ENCODE measurements around the gene GCK.
A peak's percentile ranks its signal among the peaks of the same experiment; 100 is the strongest.
"Not testable (repeated sequence)": the region's sequence is repeated elsewhere in the genome, so short reads cannot be mapped to it uniquely, and the experiment has no call there.

GCK gene

DNA sequence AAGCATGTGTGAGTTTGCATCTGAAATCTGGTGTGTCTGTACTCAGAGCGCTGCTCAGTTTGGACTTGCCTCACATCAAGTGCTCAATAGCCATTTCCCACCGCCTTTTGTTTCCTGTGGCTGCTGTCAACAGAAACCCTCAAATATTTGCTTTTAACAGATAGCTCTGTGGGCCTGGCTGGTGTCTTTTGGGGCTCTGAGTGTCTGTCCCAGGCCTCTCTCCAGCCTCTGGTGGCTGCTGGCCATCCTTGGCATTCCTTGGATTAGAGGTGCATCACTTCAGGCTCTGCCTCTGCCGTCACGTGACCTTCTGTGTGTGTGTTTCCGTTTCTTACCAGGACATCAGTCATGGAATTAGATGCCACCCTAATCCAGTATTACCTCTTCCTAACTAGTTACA is 20.9 kb upstream of the GCK start:
- DNase-seq (ENCODE audit: low read depth in 4 of 4, low spot score in 1 of 4) = no peak

DNA sequence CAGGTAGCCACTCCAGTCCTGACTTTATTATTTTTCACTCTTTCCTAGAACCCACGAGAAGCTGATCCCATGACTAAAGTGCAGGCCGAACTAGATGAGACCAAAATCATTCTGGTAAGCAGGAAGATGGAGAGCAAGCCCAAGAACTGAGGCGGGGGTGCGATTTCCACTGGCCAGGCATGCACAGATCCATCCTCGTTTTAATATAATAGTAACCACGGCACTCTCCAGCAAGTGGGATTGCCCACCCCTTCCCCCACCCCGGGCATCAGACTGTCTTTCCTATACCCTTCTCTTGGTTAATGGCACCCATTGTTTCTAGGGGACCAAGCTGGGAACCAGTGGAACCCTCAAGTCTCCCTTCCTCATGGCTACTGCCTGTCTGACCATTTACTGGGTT is 18.8 kb upstream of the GCK start:
- DNase-seq (ENCODE audit: low read depth in 4 of 4, low spot score in 1 of 4) = no peak

DNA sequence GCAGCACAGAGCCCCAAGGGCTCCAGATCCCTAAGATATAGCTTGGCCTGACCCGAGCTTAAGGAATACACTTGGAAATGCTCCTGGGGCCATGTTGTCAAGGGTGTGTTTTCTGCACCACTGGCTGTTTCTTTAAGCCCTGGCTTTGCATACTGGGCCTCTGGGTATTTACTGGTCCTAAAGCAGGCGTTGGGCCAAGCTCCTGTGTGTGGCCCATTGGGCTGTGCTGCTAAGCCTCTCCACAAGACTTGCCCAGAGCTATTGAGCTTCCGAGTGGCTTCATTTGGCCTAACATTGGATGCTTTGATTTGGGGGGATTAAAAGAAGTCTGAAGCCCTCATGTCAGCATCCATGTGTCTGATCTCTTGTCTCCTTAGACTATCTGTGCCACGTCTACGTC is 16.8 kb upstream of the GCK start:
- DNase-seq (ENCODE audit: low read depth in 4 of 4, low spot score in 1 of 4) = no peak

- no peak for DNase-seq (ENCODE audit: low read depth in 4 of 4, low spot score in 1 of 4)
These were observed 12.6 kb upstream of the GCK start for GRCh38 chr7:44201813-44202212.

DNA sequence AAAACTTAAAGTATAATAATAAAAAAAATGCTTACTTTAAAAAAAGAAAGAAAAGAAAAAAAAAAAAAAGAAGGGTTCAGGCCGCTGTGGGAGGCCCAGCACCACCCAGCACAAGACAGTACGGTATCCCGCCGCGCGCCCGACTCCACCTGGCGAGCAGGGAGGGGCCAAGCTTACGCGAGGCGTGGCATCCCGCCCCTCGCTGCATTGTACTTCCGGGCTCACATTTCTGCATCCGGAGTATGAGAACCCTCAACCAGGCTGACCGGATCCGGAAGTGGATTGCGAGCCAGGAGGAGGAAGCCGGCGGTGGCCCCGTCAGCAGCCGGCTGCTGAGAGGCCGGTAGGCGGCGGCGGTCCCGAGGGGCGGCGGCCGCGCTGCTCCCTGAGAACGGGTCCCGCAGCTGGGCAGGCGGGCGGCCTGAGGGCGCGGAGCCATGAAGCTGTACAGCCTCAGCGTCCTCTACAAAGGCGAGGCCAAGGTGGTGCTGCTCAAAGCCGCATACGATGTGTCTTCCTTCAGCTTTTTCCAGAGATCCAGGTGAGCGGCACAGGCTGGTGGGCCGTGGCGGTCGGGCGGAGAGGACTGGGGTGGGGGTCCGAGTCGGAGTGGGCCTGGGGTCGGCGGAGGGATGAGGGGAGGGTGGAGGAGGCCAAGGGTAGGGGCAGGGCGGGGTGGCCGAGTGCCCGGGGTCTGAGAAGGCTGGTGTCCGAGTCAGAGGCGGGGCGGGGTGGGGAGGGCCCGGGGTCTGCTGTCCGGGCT is 11.6 kb upstream of the GCK start, which contains the start of gene YKT6:
Gene YKT6 (plus strand): TSS at position 280 of the 763 bp plus-strand sequence. CDS start 158 bp downstream, at position 438.
- peak; percentile 85 to 93 (median 90) for DNase-seq (ENCODE audit: low read depth in 4 of 4, low spot score in 1 of 4)

DNA sequence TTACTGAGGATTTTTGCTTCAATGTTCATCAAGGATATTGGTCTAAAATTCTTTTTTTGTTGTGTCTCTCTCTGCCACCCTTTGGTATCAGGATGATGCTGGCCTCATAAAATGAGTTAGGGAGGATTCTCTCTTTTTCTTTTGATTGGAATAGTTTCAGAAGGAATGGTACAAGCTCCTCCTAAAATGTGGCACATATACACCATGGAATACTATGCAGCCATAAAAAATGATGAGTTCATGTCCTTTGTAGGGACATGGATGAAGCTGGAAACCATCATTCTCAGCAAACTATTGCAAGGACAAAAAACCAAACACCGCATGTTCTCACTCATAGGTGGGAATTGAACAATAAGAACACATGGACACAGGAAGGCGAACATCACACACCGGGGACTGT is 10.9 kb upstream of the GCK start:
- DNase-seq (ENCODE audit: low read depth in 4 of 4, low spot score in 1 of 4) = not testable (repeated sequence)

GRCh38 chr7:44197474-44197873 is 8.2 kb upstream of the GCK start:
- no peak for DNase-seq (ENCODE audit: low read depth in 4 of 4, low spot score in 1 of 4)

DNA sequence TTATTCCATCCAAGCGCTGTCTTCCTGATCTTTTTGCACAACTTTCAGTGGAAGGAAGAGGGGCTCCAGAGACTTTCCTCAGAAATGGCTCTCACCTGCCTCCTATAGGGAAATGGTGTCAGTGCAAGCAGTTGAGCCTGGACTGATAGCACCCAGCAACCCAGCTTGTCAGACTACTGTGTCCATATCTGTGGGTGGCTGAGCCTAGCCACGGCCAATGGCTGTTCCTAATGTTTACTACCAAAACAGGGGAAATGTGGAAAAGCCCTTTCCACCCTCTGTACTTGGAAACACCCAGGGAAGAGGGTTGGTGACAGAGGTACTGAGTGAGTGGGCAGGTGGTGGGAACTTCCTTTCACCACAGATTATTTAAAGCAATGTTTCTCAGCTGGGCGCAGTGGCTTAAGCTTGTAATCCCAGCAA is 7.2 kb upstream of the GCK start:
- DNase-seq (ENCODE audit: low read depth in 4 of 4, low spot score in 1 of 4) = peak in 1 of 4 experiments; percentile 11

DNA sequence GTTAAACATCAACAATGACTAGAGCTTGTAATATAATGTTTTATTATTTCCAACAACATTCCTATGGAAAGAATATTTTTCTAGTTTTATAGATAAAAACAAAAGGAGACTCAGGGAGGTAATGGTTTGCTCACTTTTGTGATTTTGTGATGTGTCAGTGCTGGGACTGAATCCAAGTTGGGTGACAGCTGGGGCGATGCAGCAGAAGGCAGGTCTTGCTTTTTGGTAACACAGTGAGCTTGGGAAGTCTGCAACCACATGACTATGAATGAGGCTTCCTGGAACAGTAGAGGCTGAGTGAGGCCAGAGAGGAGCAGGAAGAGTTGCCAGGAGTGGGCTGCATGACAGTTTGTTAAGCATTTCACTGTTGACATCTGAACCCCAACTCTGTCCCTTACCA is 6.7 kb upstream of the GCK start:
- no peak for DNase-seq (ENCODE audit: low read depth in 4 of 4, low spot score in 1 of 4)

- no peak for DNase-seq (ENCODE audit: low read depth in 4 of 4, low spot score in 1 of 4)
These were observed 5.4 kb upstream of the GCK start for GRCh38 chr7:44194562-44195145.

DNA sequence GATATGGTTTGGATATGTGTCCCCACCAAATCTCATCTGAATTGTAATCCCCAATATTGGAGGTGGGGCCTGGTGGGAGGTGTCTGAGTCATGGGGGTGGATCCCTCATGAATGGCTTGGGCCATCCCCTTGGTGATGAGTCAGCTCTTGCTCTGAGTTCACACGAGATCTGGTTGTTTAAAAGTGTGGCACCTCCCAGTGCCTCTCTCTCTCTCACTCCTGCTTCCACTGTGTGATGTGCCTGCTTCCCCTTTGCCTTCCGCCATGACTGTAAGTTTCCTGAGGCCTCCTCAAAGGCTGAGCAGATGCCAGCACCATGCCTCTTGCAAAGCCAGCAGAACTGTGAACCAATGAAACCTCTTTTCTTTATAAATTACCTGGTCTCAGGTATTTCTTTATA is 4.8 kb upstream of the GCK start:
- peak in 2 of 4 experiments; percentile 40 to 45 for DNase-seq (ENCODE audit: low read depth in 4 of 4, low spot score in 1 of 4)

GRCh38 chr7:44193011-44193802 is 4.0 kb upstream of the GCK start:
- DNase-seq (ENCODE audit: low read depth in 4 of 4, low spot score in 1 of 4) = no peak

GRCh38 chr7:44191171-44191570 is 1.9 kb upstream of the GCK start:
- DNase-seq (ENCODE audit: low read depth in 4 of 4, low spot score in 1 of 4) = no peak

- DNase-seq (ENCODE audit: low read depth in 4 of 4, low spot score in 1 of 4) = no peak
These were observed 994 bp upstream of the GCK start for GRCh38 chr7:44189993-44190872.

- no peak for DNase-seq (ENCODE audit: low read depth in 4 of 4, low spot score in 1 of 4)
These were observed 586 bp downstream of the GCK start for GRCh38 chr7:44188480-44189225.

GRCh38 chr7:44187636-44188416 is 1.4 kb downstream of the GCK start:
- DNase-seq (ENCODE audit: low read depth in 4 of 4, low spot score in 1 of 4) = no peak

GRCh38 chr7:44186736-44187135 is 2.5 kb downstream of the GCK start:
- DNase-seq (ENCODE audit: low read depth in 4 of 4, low spot score in 1 of 4) = no peak

GRCh38 chr7:44185729-44186128 is 3.5 kb downstream of the GCK start:
- DNase-seq (ENCODE audit: low read depth in 4 of 4, low spot score in 1 of 4) = no peak

- no peak for DNase-seq (ENCODE audit: low read depth in 4 of 4, low spot score in 1 of 4)
These were observed 4.3 kb downstream of the GCK start for GRCh38 chr7:44184873-44185446.

Measured in stimulated activated CD4-positive, alpha-beta T cell treated with anti-CD3 and anti-CD28 coated beads, Interleukin-1b, Interleukin-23, amount 100 ng/mL, for 24 hours (primary cell).